ENCODE measurements around the gene IHH.
A peak's percentile ranks its signal among the peaks of the same experiment; 100 is the strongest.

The IHH gene

DNA sequence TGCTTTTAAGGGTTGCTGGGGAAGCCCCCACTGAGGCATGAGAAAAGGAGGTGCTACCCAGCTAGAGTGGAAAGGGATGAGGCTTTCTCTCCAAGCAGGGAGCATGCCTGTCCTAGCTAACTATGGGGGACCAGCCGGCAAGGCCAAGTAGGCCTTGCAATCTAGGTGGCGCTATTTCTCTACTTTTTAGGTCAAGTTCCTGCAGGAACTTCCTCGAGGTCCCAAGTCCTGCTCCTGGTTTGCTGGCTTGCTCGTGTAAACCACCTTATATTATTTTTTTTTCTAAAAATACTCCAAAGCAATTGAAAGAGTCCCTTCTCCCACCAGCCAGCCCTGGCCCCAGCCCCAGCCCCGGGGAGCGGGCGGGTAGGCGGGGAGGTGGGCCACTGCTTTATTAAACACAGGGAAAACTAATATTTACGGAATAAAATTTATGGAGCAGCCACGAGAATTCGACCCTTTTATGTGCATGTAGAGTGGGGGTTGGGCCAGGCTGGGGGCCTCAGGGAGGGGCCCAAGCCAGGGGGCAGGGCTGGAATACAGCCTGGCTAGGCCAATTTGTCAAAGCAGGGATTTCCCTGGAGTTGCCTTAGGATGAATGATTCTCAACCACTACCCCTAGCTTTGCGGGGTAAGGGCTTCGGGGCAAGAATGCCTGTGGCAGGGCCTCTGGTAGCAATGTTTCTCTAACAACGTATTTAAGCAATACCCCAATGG is 12.8 kb upstream of the IHH start:
- DNase-seq (ENCODE audit: low spot score), result peak; percentile 58

DNA sequence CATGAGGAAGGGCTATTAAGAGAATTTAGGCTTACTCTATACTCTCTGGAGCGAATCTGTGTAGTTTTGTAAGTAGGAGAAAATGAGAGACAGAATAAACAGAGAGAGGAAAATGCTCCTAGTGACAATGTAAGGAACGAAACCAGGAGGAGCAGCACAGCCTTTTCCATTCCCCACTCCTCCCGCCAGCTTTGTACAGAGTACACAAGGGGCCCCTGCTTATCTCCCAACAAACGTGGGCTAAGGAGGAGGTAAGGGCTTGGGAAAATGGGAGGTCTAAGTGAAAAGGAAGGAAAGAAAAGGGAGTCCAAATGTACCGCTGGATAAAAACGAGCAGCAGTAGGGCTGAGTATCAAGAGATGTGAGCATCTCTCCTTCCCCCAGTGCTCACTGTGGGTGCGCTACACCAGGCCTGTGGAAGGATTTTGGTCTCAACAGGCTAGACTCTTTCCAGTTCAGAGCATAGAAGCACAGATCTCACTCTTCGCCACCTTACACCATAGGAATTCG is 12.1 kb upstream of the IHH start:
- DNase-seq (ENCODE audit: low spot score), result no peak

DNA sequence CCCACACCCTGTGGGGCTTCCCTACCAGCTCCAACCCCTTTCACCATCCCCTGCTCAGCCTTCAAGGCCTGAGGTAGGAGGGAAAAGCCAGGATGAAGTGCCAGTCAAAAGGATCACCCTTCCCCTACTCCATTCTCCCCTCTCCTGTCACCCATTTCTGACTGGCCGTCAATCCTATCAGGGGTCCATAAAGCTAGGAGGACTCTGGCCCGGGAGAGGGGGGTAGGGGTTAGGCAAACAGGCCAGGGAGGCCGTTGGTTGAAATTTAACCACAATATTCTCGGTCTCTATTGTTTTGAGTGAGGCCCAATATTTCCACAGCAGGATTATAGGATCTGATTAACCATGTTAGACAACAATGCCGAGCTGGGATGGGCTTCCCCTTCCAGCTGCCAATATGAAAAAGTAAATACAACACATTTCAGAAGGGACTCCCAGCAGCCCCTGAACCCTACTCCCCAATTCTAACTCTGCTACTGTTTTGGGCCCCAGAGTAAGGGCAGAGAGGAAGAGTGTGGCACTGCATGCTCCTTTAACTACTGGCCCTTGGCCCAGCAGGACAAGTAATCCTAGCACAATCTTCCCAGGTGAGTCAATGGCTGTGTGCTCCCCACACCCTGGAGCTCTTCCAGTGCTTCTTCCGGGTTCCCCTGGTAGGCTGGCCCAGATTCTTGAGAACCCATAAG is 10.6 kb upstream of the IHH start:
- DNase-seq (ENCODE audit: low spot score), result no peak

DNA sequence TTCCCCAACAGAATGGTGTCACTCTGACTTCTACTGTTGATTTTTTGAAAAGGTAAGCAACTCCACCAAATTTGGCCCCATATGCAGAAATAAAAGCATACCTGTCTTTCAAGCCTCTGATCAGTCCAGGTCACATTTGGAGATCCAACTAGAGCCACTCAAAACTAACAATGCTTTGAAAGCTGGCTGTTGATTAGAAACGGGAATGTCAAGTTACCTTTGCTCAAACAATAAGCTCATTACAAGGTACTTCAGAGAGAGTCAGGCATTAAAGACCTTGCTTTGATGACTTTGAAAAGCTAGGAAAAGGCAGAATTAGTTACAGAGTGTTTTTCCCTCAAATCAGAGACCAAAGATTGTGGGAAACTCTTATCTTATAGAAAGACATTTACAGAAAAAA is 4.8 kb upstream of the IHH start:
- DNase-seq (ENCODE audit: low spot score), result no peak

DNA sequence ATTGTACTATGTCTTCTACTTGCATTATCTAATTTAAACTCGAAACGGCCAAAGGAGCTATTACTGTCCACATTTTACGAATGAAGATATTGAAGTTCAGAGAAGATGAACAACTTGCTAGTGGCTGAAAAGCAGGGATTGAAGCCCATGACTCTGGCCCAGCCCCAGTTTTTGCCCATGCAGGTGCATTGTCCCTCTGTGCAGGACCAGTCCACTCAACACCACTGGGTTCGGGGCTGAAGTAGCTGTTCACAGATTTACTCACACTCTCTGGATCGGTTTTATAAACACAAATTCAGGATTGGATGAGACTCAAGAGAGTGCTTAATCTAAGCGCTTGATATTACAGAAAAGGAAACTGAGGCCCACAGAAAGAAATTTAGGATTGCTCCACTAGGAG is 1.4 kb upstream of the IHH start:
- DNase-seq (ENCODE audit: low spot score), result no peak

DNA sequence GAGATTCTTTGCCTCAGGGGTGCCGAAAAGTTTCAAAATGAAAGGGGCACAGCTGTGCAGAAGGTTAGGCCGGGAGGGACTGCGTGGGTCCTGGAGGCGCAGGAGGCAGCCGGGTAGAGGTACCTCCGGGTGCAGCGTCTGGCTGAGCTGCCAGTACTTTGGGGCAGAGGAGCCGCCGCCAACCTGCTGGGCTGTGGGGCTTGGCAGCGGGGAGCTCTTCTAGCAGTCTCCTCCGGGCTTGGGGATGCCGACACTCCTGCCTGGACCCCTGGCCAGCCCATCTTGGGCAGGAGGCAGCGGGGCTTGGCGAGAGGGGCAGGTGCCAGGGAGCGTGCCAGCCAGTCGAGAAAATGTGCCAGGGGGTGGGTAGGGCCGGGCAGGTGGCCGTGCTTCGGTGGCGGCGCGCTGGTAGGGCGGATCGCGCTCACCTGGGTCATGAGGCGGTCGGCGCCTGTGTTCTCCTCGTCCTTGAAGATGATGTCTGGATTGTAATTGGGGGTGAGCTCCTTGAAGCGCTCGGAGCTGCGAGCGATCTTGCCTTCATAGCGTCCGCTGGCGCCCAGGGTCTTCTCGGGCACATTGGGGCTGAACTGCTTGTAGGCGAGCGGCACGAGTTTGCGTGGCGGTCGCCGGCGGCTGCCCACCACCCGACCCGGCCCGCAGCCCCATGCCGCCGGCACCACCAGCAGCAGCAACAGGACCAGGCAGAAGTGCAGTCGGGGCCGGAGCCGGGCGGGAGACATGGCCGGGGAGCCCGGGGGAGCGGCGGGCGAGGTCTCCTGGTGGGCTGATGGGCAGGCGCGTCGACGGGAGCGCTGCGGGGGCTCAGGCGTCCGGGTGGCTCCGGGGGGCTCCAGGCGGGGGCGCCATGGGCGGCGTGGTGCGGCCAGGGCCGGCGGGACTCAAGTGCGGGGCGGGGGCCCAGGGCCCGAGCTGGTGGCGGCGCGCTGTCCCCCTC is 717 bp downstream of the IHH start:
- peak; percentile 56 for DNase-seq (ENCODE audit: low spot score)

DNA sequence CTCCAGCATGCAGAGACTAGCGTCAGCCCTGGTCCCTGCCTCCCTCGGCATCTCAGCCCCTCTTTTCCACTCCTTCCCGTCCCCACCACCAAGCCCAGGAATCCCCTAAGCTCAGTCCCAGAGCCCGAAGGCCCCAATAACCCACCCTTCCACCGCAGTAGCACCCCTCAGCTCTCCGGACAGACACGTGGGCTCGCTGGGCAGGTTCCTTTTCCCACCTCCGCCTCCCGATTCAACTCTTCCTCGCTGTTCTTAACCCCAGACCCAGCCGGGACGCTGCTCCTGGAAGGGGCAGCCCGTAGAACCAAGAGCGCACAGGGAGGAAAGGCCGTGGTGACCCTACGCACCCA is 1.4 kb downstream of the IHH start:
- DNase-seq (ENCODE audit: low spot score), result no peak

DNA sequence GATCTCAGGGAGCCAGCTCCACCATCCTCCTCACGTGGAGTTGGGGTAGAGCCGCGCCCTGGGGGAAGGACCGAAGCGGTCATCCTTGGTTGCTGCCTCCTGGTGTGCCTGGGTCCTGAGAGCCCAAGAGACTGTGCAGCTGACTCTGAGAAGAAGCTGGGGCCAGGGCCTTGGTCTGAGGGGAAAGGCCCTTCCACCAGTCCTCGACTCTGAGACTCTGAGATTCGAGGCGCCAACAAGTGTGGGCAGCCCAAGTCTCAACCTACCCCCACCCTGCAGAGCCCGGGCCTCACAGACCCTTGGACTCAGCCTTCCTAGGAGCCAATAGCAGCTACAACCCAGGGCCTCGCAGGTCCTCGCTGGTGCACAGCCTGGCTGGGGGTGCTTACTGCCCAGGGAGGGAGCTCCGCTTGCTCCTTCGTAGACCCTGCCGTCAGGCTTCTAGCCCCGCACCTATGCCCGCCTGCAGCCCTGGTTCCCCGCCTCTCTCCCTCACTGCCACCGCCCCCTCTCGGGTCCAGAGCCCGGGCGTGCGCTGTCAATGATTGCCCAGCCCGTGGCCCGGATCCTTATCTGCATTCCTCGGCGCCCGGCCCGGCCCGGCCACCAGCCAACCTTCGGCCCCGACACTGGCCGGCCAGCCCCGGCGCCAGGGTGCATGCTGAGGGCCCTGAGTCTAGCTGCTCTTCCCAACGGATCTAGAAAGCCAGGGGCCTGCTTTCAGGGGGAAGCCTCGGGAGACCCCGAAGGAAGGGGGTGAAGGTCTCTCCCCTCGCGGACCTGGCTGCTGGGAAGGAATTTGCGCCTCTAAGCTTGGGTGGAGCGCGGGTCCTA is 2.0 kb downstream of the IHH start:
- DNase-seq (ENCODE audit: low spot score), result peak; percentile 66

DNA sequence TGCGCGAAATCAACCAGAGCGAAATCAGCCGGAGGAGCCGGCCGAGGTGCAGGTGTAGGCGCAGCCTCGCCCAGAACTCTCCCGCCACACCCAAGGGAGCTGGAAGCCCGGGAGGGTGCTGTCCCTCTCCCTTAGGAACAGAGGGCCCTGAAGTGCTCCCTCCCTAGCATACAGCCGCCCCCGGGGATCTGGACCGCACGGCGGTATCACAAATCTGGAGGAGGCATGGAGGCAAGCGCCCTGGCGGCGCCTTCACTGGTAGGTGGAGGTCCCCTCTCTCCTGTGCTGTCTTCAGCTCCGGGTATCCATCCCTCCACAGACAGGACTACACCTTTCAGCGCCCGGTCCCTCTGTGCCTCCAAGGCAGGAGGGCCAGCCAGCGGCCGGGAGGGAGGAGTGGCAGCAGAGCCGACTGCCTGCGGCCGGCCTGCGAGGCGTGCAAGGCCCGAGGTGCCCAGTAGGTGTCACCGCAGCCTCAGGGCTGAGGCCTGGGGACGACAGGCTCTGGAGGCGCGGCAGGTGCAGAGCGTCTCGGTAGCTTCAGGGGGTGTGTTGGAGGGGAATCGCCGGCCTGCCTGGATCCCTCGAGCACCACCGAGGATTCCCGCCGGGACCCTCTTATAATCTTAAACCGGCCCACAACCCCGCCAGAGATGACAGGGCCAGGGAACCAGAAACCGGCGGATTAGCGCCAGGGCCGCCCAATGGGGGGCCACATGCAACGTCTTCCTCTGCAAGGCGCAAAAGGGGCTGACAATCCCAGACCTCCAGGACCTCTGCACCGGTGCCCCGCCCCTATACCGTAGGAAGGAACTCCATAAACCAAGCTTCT is 2.8 kb downstream of the IHH start:
- peak; percentile 86 for DNase-seq (ENCODE audit: low spot score)

DNA sequence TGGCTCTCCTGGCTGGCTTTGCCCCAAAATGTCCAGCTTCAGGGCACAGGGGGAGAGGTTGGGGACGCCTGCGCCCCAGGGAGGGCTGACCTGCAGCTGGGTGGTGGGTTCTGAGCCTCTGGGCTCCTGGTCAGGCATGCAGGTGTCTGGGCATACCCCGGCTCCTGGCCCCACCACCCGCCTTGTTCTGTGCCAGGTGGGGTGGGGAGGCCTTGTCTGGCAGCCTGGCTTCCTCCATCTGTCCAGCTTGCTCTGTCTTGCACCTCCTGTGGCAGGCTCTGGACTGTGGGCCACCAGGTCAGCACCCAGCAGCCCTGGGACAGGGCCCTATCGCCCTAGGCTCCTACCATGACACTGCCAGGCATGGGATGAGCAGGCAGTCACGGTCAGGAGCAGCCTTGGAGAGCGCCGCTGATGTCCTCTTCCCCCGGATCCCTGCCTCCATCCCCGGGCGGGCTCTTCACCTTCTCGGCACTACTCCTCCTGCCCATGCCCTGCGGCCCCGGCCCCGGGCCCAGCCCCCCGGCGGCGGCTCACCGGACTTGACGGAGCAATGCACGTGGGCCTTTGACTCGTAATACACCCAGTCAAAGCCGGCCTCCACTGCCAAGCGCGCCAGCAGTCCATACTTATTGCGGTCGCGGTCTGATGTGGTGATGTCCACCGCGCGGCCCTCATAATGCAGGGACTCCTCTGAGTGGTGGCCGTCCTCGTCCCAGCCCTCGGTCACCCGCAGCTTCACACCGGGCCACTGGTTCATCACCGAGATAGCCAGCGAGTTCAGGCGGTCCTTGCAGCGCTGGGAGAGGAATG is 3.6 kb downstream of the IHH start:
- no peak for DNase-seq (ENCODE audit: low spot score)

DNA sequence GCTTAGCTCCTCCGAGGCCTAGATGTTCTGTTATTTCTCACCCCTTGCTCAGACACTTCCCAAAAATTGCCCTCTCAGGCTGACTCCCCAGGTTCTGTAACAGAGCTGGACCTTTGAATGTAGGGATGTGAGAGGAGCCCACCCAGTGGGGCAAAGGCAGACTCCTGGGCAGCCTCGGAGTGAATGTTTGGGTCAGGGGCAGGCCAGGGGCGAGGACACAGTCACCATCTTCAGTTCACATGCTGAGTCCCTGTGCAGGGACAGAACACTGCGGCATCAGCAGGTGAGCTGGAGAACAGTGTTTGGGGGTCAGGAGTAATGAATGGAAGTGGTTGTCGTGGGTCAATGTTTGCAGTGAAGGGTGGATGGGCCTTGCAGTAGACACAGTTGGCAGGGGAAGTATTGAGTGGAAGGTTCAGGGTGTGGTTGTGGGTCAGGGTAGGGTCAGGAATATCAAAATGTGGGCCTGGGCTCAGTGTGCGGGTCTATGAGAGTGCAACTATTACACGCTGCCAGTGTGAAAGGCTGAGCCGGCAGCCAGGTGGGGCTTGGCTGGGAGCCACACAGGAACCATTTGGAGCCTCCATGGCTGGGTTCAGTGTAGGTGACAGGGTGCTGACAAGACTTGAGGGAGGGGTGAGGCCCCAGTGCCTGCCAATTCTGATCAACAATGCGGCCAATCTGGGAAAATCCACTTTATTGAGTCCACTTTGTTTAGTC is 4.4 kb downstream of the IHH start:
- DNase-seq (ENCODE audit: low spot score), result no peak

DNA sequence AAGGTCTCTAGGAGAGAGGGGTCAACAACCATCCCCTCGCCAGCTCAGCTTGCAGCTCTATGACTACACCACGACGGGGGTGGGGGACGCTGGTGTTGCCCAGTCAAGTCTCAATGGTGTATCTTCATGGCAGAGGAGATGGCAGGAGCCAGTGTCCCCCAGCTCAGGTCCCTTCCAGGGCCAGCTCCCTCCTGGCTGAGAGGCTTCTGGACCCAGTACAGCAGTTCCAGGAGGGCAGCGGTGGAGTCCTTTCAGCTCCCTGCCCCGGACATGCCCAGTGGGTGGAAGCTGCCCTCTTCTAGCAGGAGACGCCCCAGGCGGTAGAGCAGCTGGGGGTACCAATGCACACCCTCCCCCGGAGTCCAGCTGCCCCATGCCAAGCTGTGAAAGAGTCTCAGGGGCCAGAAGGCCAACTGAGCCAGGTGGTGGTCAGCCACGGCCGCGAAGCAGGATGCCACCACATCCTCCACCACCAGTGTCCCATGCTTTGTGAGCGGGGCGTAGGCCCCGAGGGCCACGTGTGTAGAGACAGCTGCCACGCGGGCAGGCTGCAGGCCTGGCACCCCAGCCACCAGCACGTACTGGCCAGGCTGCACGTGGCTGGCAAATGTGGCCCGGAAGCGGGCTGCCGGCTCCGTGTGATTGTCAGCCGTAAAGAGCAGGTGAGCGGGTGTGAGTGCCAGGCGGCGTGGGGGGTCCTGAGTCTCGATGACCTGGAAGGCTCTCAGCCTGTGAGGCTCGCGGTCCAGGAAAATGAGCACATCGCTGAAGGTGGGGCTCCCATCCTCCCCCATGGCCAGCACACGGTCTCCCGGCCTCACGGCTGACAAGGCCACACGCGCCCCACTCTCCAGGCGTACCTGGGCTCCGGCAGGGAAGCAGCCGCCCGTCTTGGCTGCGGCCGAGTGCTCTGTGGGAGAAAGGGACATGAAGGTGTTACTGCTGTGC is 5.5 kb downstream of the IHH start:
- DNase-seq (ENCODE audit: low spot score), result no peak

DNA sequence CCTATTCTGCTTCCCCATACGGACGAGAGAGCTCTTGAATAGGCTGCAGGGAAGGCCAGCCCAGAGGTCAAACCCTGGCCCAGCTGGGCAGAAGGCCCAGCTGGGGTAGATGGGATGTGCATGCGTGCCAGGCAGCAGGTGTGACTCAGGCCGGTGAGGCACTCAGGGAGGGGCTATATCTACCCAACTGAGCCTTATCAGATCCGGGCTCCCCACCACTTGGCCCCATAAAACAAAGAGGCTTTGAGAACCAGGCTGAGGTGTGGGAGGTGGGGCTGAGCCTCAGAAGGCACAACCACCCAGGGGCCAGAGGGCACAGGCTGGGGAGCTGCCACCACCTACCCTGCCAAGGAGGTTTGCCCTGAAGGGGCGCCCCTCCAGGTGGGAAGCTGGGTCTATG is 11.4 kb downstream of the IHH start:
- no peak for DNase-seq (ENCODE audit: low spot score)

DNA sequence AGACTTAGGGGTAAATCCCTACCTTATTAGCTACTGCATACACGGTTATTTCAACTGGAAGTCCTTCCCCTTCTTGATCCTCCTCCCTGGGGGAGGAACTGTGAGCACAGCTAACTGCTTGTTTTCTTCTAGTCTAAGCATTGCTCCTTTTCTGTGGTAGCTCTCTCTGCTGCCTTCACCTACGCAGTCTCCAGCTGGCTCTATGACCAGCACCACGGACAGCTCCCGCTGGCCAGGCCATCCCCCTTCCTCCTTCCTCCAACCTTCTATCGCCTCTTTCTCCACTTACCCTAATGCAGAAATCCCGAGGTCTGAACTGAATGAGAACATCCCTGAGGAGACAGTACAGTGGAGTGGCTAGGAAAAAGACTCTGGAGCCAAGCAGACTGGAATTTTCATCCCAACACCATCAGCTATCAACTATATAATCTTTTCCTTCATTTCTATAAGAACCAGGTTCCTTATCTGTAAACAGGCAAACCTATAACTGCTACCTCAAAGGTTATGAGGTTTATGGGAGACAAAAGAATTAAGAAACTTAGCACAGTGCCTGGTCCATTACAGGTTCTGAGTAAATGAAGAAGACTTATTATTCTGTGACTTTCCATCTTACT is 14.7 kb downstream of the IHH start:
- DNase-seq (ENCODE audit: low spot score), result peak; percentile 78

DNA sequence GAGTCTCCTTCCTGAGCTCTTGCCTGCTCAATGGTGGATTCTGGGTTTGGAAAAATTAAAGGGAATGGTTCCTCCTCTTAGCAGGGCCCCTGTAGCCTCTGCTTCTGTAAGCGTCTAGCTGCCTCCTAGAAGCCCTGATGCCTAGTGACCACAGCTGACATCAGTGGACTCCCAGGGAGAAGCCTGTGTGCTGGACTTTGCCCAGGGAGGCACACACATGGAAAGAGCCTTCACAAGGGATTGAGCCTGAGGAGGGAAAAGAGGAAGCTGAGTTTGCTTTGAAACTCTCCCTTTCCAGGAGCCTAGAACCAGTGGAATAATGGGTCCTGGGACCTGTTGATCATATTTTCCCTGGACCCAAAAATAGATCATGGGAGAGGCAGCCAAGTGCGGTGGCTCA is 18.0 kb downstream of the IHH start:
- no peak for DNase-seq (ENCODE audit: low spot score)

DNA sequence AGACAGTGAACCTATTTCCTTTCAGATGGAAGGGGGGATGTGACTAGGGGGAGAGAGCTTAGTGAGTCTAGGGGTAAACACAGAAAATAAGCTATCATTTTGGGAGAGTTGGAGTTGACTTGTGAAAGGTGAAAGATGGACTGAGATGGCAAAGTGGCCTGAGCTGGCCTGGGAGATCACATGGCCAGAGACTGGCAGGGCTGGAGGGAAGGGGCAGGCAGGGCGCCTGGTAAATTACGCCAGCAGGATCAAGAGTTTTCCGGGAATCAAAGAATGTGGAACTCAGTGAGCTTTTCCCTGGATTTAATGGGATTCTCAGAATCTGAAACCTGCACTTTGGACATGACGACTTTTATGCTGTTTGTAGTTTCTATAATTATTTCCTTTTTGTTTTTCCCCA is 18.6 kb downstream of the IHH start:
- DNase-seq (ENCODE audit: low spot score), result no peak

DNA sequence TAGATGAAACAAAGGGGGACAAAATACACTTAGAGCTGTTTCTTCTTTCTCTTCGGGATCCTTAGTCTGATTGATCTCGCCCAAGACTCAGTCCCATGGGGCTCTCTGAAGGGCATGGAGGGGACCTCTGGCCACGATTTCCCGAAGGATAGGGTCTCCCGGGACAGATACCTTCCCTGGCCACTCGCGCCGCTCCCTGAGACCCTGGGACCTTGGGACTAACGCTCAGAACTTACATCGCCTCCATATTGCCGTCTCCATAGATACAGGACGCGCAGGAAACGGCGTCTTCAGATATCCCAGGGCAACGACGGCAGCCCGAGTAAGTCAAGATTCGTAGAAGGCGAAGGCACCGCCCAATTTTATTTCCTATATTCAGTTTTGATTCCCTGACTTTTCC is 19.5 kb downstream of the IHH start, which contains the start of gene CFAP65:
Gene CFAP65, minus strand, starts transcription at position 265 of the 400 bp plus-strand sequence. CDS start 2,468 bp downstream, outside the sequence.
- peak; percentile 80 for DNase-seq (ENCODE audit: low spot score)

DNA sequence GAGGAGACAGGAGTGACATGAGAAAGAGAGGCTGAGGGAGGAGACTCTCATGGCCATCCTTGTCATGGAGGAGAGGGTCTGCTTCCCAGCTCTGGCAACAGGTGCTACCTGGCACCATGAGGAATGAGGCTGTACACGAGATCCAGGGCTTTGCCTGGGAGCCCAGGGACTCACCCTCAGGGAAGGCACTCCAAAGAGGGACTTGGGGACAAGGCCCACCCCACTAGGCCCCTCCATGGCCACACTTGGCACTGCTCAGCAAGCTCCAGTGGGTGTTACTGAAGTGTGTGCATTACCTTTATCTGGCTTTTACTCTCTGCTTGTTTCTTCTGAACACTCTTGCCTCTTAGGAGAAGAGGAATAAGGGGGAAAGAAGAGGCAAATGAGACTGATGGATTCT is 22.1 kb downstream of the IHH start:
- DNase-seq (ENCODE audit: low spot score), result no peak
